ENCODE measurements around the gene AMH. TPM values are rescaled to one million over a fixed set of nuclear protein-coding genes. Genes with fewer than 3 reads are reported as not detected.

Gene AMH
- total and polyA plus RNA-seq, 3 donors from 2014 or later = 50.8 to 268 (median 180) TPM

DNA sequence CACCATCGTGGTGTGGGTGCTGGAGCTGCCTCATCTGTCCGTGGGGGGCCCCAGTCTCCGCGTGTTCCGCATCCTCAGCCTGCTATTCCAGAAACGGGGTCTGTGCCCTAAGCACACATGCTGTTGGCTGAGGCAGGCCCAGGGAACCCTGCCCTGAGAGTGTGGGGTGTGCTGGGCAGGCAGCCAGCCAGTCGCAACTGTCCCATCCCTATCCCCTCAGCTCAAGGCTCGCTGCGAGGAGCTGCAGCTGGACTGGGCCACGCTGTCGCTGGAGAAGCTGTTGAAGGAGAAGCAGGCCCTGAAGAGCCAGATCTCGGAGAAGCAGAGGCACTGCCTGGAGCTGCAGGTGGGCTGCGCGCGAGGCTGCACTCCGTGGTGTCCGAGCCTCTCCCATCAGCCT is 34.9 kb upstream of the AMH start:
- no peaks in the 10 kb centered on the region for H3K36me3 ChIP-seq (ENCODE audit: low read depth, missing control alignments)
- WGBS, 2 donors = 80 to 89% methylated on average over 1 to 17 of the region's 17 CpGs
- no peaks in the 10 kb centered on the region for H3K4me1 ChIP-seq
- H3K27me3 ChIP-seq = no peaks in the 10 kb centered on the region
- H3K9me3 ChIP-seq = no peaks in the 10 kb centered on the region
- H3K4me3 ChIP-seq = no peak overlapping the region
- DNase-seq = no peak
- TF ChIP-seq, protein P1, sequence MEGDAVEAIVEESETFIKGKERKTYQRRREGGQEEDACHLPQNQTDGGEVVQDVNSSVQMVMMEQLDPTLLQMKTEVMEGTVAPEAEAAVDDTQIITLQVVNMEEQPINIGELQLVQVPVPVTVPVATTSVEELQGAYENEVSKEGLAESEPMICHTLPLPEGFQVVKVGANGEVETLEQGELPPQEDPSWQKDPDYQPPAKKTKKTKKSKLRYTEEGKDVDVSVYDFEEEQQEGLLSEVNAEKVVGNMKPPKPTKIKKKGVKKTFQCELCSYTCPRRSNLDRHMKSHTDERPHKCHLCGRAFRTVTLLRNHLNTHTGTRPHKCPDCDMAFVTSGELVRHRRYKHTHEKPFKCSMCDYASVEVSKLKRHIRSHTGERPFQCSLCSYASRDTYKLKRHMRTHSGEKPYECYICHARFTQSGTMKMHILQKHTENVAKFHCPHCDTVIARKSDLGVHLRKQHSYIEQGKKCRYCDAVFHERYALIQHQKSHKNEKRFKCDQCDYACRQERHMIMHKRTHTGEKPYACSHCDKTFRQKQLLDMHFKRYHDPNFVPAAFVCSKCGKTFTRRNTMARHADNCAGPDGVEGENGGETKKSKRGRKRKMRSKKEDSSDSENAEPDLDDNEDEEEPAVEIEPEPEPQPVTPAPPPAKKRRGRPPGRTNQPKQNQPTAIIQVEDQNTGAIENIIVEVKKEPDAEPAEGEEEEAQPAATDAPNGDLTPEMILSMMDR (IDR thresholded peaks at IDR 0.05) = no peak
- no peak for TF ChIP-seq POLR2A (IDR thresholded peaks at IDR 0.05)
- no peak overlapping the region for H3K27ac ChIP-seq
- intact Hi-C loops (cut with DNase I; ENCODE audit: low total_unique reads) = no loop called here

DNA sequence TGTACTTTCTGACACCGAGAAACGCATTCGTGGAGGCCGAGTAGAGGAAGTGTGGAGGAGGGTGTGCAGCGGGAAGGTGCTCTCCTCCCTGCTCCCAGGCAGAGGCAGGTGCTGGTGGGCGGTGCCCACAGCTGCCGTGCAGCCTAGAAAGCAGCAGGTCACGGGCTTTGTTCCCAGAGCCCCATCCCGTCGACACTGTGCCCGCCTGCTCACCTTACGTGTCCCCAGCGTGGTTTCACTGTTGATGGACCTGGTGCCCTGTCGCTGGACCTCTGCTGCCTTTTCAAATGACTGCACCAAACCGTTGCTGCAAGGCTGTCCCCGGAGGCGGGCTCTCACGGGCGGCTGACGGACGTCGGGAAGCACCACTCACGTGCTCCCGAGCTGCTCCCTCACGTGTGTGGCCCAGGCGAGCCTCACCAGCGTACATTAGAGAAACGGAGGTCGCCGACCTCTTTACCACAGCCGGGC is 33.8 kb upstream of the AMH start:
- intact Hi-C loops (cut with DNase I; ENCODE audit: low total_unique reads) = no loop called here
- Histone ChIP-seq H3K4me3 (no peak overlapping the region), H3K36me3 (ENCODE audit: low read depth, missing control alignments) (no peaks in the 10 kb centered on the region), H3K27ac (no peak overlapping the region), H3K9me3 (no peaks in the 10 kb centered on the region), H3K4me1 (no peaks in the 10 kb centered on the region), H3K27me3 (no peaks in the 10 kb centered on the region)
- TF ChIP-seq POLR2A (IDR thresholded peaks at IDR 0.05) = no peak
- TF ChIP-seq, protein P1 (IDR thresholded peaks at IDR 0.05) = no peak
- no peak for DNase-seq
- 82 to 86% methylated on average over 30 to 31 of the region's 31 CpGs for WGBS, 2 donors

DNA sequence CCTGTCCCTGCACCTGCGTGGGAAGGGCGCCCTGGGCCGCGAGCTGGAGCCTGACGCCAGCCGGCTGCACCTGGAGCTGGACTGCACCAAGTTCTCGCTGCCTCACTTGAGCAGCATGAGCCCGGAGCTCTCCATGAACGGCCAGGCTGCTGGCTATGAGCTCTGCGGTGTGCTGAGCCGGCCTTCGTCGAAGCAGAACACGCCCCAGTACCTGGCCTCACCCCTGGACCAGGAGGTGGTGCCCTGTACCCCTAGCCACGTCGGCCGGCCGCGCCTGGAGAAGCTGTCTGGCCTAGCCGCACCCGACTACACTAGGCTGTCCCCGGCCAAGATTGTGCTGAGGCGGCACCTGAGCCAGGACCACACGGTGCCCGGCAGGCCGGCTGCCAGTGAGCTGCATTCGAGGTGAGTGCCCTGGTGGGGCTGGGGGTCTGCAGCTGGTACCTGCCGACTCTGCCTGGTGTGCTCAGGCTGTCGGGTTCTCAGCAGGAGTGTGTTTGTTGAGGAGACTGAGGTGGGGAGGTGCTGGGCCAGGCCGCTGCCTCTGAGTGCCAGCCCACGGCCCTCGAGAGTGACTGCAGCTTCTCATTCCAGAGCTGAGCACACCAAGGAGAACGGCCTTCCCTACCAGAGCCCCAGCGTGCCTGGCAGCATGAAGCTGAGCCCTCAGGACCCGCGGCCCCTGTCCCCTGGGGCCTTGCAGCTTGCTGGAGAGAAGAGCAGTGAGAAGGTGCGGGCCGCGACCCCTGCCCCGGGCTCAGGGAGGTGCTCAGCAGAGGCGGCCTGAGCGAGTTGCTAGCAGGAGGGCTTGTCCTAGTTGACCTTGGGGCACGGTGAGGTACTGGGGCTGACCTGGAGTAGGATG is 32.5 kb upstream of the AMH start:
- no peak overlapping the region for H3K4me3 ChIP-seq
- intact Hi-C loops (cut with DNase I; ENCODE audit: low total_unique reads) = no loop called here
- H3K9me3 ChIP-seq = no peaks in the 10 kb centered on the region
- peaks cover 11% of the 10 kb centered on the region for H3K4me1 ChIP-seq
- no peak overlapping the region for H3K27ac ChIP-seq
- TF ChIP-seq POLR2A (IDR thresholded peaks at IDR 0.05) = no peak
- TF ChIP-seq, protein P1 (IDR thresholded peaks at IDR 0.05) = no peak
- DNase-seq = no peak
- WGBS, 2 donors = 95 to 96% methylated on average over 11 to 43 of the region's 43 CpGs
- H3K36me3 ChIP-seq (ENCODE audit: low read depth, missing control alignments) = no peaks in the 10 kb centered on the region
- no peaks in the 10 kb centered on the region for H3K27me3 ChIP-seq

DNA sequence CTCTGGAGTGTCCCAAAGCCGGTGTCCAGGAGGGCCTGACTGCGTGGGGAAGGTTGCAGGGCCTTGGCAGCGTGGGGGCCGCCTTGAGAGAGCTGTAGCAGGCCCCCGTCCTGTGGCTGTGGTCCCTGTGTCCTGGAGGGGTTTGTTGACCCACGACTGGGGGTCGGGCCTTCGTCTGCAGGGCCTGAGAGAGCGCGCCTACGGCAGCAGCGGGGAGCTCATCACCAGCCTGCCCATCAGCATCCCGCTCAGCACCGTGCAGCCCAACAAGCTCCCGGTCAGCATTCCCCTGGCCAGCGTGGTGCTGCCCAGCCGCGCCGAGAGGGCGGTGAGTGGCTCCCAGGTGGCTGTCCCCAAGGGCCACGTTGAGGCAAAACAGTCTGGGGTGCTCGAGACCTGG is 31.5 kb upstream of the AMH start:
- no peak overlapping the region for H3K27ac ChIP-seq
- DNase-seq = no peak
- 80 to 97% methylated on average over 1 to 22 of the region's 22 CpGs for WGBS, 2 donors
- no peaks in the 10 kb centered on the region for H3K36me3 ChIP-seq (ENCODE audit: low read depth, missing control alignments)
- no peaks in the 10 kb centered on the region for H3K27me3 ChIP-seq
- H3K9me3 ChIP-seq = no peaks in the 10 kb centered on the region
- no peak for TF ChIP-seq POLR2A (IDR thresholded peaks at IDR 0.05)
- TF ChIP-seq, protein P1 (IDR thresholded peaks at IDR 0.05) = no peak
- intact Hi-C loops (cut with DNase I; ENCODE audit: low total_unique reads) = no loop called here
- H3K4me1 ChIP-seq = peaks cover 16% of the 10 kb centered on the region
- no peak overlapping the region for H3K4me3 ChIP-seq
